ENCODE results near the gene DST. TPM values are rescaled to one million over a fixed set of nuclear protein-coding genes. Genes with fewer than 3 reads are reported as not detected.
A peak's percentile ranks its signal among the peaks of the same experiment; 100 is the strongest.

DST gene
- total and polyA plus RNA-seq, 2 of the 8 experiments (the other 6 are each of a cell fraction or from before 2014, with no cell fraction given) = 49.4 to 116 TPM

- no peak for TF ChIP-seq FOSL1 (IDR thresholded peaks at IDR 0.05; ENCODE audit: insufficient read depth, low read depth, low read length)
- no peak for TF ChIP-seq CTBP2 (IDR thresholded peaks at IDR 0.05; ENCODE audit: borderline replicate concordance, insufficient read depth, insufficient read length, low read length)
- TF ChIP-seq KDM4A (IDR thresholded peaks at IDR 0.05; ENCODE audit: low read depth, low read length, severe bottlenecking) = no peak
- TF ChIP-seq CHD2 (IDR thresholded peaks at IDR 0.05; ENCODE audit: low read length) = no peak
- TF ChIP-seq ASH2L (IDR thresholded peaks at IDR 0.05; ENCODE audit: low read length) = peak; percentile 95
- TF ChIP-seq RFX5 (IDR thresholded peaks at IDR 0.05; ENCODE audit: borderline replicate concordance, low read depth, low read length) = no peak
- TF ChIP-seq SIRT6 (IDR thresholded peaks at IDR 0.05; ENCODE audit: low read length) = no peak
- peak; percentile 32 for TF ChIP-seq CHD7 (IDR thresholded peaks at IDR 0.05; ENCODE audit: insufficient replicate concordance, low read length)
- TF ChIP-seq POLR2A (IDR thresholded peaks at IDR 0.05; ENCODE audit: control extremely low read depth in 1 of 2, low read depth in 2 of 2, low read length in 2 of 2) = peak; percentile 61 to 80
Measured at GRCh38 chr6:56542364-56543331, 100.0 kb downstream of the DST start (continued).
